GM12878 (cell line): ENCODE measurements around the gene ERN2. TPM values are rescaled to one million over a fixed set of nuclear protein-coding genes. Genes with fewer than 3 reads are reported as not detected.

ENCODE experiments used
- ATAC-seq: fragments of 200-7000 bp; cut with Tn5 transposase; 3 replicates; pipeline ENCODE4 v1.9.1; 2020; ENCODE audit warnings: mild to moderate bottlenecking, moderate library complexity
- BruUV-seq: library from RNA; stranded (reverse); fragments of 400-500 nt; replicated peaks from 2 replicates; lab custom pipeline; 2021; lab: Mats Ljungman, UMichigan
- CTCF ChIA-PET: fragments of 300-600 bp; sonication (Branson Sonifier 250); formaldehyde crosslinking; extraction: SDS; loops from one replicate; lab custom pipeline; 2021; ENCODE audit warnings: inconsistent platforms; lab: Yijun Ruan, JAX
- POLR2A ChIA-PET: fragments of 350-600 bp; formaldehyde crosslinking; extraction: SDS; loops from one replicate; lab custom pipeline; 2021; ENCODE audit warnings: inconsistent platforms; lab: Charles Lee
- RAD21 ChIA-PET: fragments of 300-600 bp; sonication (Branson Sonifier 250); formaldehyde crosslinking; loops from one replicate; lab custom pipeline; 2023; ENCODE audit warnings: antibody characterized with exemption; ENCODE audit not compliant: unreplicated experiment; lab: Charles Lee
- SMC1A ChIA-PET: fragments of 300-600 bp; sonication (Branson Sonifier 250); formaldehyde crosslinking; loops from one replicate; lab custom pipeline; 2023; ENCODE audit not compliant: unreplicated experiment, uncharacterized antibody; lab: Charles Lee
- DNase-seq: peaks from one replicate; pipeline ENCODE4 v3.0.0-alpha.2; 2011; ENCODE audit warnings: low read depth, low spot score
- FAIRE-seq: peaks from 3 replicates; lab custom pipeline; 2011; peaks lifted over from hg19 to GRCh38; lab: Jason Lieb, UNC
- H2AFZ ChIP-seq: 2 replicates; pipeline ENCODE4 v1.6.0; 2011; ENCODE audit warnings: low read depth, low read length, control low read depth; ENCODE audit not compliant: control insufficient read depth
- H3K27ac ChIP-seq: 2 replicates; pipeline ENCODE4 v1.5.1; 2011; ENCODE audit warnings: control low read depth; ENCODE audit not compliant: control insufficient read depth, insufficient read depth
- H3K27me3 ChIP-seq, 2 experiments: replicated peaks in 1 of 2; 2 replicates each; pipeline versions ENCODE4 v1.6.0 to v1.6.1; 2011; ENCODE audit warnings: low read length in 1 of 2; ENCODE audit not compliant: control insufficient read depth in 2 of 2, insufficient read depth in 2 of 2
- H3K36me3 ChIP-seq, 2 experiments: 2 replicates each; pipeline ENCODE4 v1.5.1; 2011; ENCODE audit warnings: low read length in 1 of 2; ENCODE audit not compliant: control insufficient read depth in 2 of 2, insufficient read depth in 2 of 2
- H3K4me1 ChIP-seq: 2 replicates; pipeline ENCODE4 v1.6.1; 2011; ENCODE audit warnings: mild to moderate bottlenecking, low read length, moderate library complexity, mixed read lengths; ENCODE audit not compliant: control insufficient read depth, insufficient read depth
- H3K4me2 ChIP-seq: 2 replicates; pipeline ENCODE4 v1.6.0; 2011; ENCODE audit warnings: control low read depth; ENCODE audit not compliant: control insufficient read depth, insufficient read depth
- H3K4me3 ChIP-seq: fragments of 200-600 bp; sonication (generic); 2 replicates; pipeline ENCODE4 v1.5.1; 2016
- H3K79me2 ChIP-seq: 2 replicates; pipeline ENCODE4 v1.6.0; 2011; ENCODE audit warnings: low read length; ENCODE audit not compliant: control insufficient read depth, insufficient read depth
- H3K9ac ChIP-seq: 2 replicates; pipeline ENCODE4 v1.8.0; 2011; ENCODE audit warnings: low read length, control low read depth, mixed read lengths; ENCODE audit not compliant: control insufficient read depth, insufficient read depth
- H3K9me3 ChIP-seq: replicated peaks from 3 replicates; pipeline ENCODE4 v1.5.1; 2011; ENCODE audit warnings: mild to moderate bottlenecking, low read length; ENCODE audit not compliant: control insufficient read depth, insufficient read depth
- H4K20me1 ChIP-seq: 2 replicates; pipeline ENCODE4 v1.6.0; 2011; ENCODE audit not compliant: control insufficient read depth, insufficient read depth
- MTA2 ChIP-seq: fragments of 450-650 bp; IDR thresholded peaks from 2 replicates; pipeline ENCODE4 v1.6.1; 2016; ENCODE audit warnings: low read depth, mild to moderate bottlenecking, moderate library complexity
- WGBS: methylation state at CpG from one replicate; pipeline ENCODE4 v1.1.6; 2016; ENCODE audit warnings: low lambda C conversion rate; ENCODE audit not compliant: insufficient replicate concordance, insufficient coverage; ENCODE audit errors: missing lambda C conversion rate; 5-methylcytosine and 5-hydroxymethylcytosine counted together
- in situ Hi-C: fragments of 300-500 bp; cut with MboI; formaldehyde crosslinking; loops from 9 replicates; pipeline ENCODE4 v1.14.3; 2018; ENCODE audit warnings: mixed read lengths
- intact Hi-C: fragments of 100-400 bp; cut with micrococcal nuclease; formaldehyde crosslinking; loops from one replicate; pipeline ENCODE4 v1.14.2; 2022; ENCODE audit not compliant: unreplicated experiment
- polyA plus RNA-seq, 11 experiments: library from polyadenylated mRNA; depleted of rRNA in 4 of 11; unstranded in 6 of 11; stranded (reverse) in 5 of 11; fragments of >200 nt; fragmentation: Nextera tagmentation in 4 of 11; fragmentation: Illumina TruSeq in 1 of 11; extraction: Ambion mirVana in 4 of 11; extraction: Trizol in 1 of 11; gene quantifications; 1 replicate in 1 of 11; 2 replicates in 10 of 11; pipeline versions ENCODE4 v1.2.1 to v1.2.3, GENCODE V29; 2011 to 2016; ENCODE audit warnings: inconsistent platforms in 2 of 11, missing spikeins in 2 of 11, low read depth in 1 of 11
- total RNA-seq, 4 experiments: library from RNA; depleted of rRNA in 3 of 4; stranded (reverse); fragments of >200 nt in 3 of 4; fragmentation: Illumina TruSeq in 1 of 4; extraction: Trizol in 1 of 4; gene quantifications; 2 replicates each; pipeline versions ENCODE4 v1.2.1 to v1.2.3, GENCODE V29; 2013 to 2021
- TF ChIP-seq, protein P1 (sequence below): fragments of 450-650 bp; IDR thresholded peaks from 2 replicates; pipeline ENCODE4 v1.6.1; 2016; ENCODE audit warnings: mild to moderate bottlenecking
- TF ChIP-seq, protein P2 (sequence below): fragments of 450-650 bp; conservative IDR thresholded peaks from 2 replicates; pipeline ENCODE4 v1.6.1; 2017; ENCODE audit warnings: mild to moderate bottlenecking, moderate library complexity

The ERN2 gene
- total and polyA plus RNA-seq, 10 of the 15 experiments (the other 5 are each of a cell fraction or from before 2014, with no cell fraction given), result 0.06 to 0.95 (median 0.36) TPM; not detected in 5

DNA sequence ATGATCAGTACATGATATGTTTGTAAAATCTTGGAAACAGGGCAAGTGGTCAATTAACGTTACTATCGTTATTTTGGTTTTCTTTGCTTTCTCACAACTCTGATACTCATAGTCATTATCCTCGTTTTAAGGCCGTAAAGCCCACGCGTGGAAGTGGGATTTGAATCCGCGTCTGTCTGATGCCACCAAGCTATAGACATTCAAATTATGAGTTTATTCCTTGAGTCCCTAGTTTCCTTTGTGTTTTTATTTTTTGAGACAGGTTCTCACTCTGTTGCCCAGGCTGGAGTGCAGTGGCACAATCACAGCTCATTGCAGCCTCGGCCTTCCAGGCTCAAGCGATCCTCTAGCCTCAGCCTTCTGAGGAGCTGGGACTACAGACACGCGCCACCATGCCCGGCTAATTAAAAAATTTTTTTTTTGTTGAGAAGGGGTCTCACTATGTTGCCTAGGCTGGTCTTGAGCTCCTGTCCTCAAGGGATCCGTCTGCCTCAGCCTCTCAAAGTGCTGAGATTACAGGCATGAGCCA is 70.7 kb downstream of the ERN2 start:
- ChIA-PET CTCF (interaction anchor here (0.8 to 1.5 kb wide), 5 partner anchors 21 to 373 kb away, joined by 3 to 5 read pairs (median 3); partner anchors contain the start of gene NDUFAB1), POLR2A (interaction anchor here (0.7 to 1.3 kb wide), 4 partner anchors 9 to 33 kb away, joined by 3 to 4 read pairs (median 4); no protein-coding TSS in a partner anchor)
- BruUV-seq, result no TSS peak
- FAIRE-seq (no peak), DNase-seq (no peak)
- H3K36me3 ChIP-seq, result peaks cover 0 to 19% of the 10 kb centered on the region in 2 experiments; a peak in 2 of 4 replicates
- TF ChIP-seq, protein P1, sequence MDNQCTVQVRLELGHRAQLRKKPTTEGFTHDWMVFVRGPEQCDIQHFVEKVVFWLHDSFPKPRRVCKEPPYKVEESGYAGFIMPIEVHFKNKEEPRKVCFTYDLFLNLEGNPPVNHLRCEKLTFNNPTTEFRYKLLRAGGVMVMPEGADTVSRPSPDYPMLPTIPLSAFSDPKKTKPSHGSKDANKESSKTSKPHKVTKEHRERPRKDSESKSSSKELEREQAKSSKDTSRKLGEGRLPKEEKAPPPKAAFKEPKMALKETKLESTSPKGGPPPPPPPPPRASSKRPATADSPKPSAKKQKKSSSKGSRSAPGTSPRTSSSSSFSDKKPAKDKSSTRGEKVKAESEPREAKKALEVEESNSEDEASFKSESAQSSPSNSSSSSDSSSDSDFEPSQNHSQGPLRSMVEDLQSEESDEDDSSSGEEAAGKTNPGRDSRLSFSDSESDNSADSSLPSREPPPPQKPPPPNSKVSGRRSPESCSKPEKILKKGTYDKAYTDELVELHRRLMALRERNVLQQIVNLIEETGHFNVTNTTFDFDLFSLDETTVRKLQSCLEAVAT, result peak; percentile 86
- TF ChIP-seq, protein P2, sequence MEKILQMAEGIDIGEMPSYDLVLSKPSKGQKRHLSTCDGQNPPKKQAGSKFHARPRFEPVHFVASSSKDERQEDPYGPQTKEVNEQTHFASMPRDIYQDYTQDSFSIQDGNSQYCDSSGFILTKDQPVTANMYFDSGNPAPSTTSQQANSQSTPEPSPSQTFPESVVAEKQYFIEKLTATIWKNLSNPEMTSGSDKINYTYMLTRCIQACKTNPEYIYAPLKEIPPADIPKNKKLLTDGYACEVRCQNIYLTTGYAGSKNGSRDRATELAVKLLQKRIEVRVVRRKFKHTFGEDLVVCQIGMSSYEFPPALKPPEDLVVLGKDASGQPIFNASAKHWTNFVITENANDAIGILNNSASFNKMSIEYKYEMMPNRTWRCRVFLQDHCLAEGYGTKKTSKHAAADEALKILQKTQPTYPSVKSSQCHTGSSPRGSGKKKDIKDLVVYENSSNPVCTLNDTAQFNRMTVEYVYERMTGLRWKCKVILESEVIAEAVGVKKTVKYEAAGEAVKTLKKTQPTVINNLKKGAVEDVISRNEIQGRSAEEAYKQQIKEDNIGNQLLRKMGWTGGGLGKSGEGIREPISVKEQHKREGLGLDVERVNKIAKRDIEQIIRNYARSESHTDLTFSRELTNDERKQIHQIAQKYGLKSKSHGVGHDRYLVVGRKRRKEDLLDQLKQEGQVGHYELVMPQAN, result no peak
- no peak for TF ChIP-seq MTA2
- TF ChIP-seq, all 136 proteins: peak for 1
- H3K4me1 ChIP-seq, result peaks cover 3% of the 10 kb centered on the region; the same call in 1 of the 2 replicates
- no peaks in the 10 kb centered on the region for H3K9me3 ChIP-seq
- H2AFZ ChIP-seq, result no peak overlapping the region
- ChIA-PET SMC1A (interaction anchor here (1.0 to 1.6 kb wide), 5 partner anchors 9 to 555 kb away, joined by 3 to 6 read pairs (median 3); partner anchors contain the start of gene PLK1), RAD21 (interaction anchor here (1.4 to 1.7 kb wide), 2 partner anchors 27 to 36 kb away, joined by 4 to 5 read pairs; partner anchors contain the start of gene PLK1)
- no peak for ATAC-seq
- no peaks in the 10 kb centered on the region for H3K27me3 ChIP-seq
- in situ Hi-C loops (no loop called here), intact Hi-C loops (loop anchor here (5.0 to 10.0 kb wide), 2 partner anchors 35 to 892 kb away; partner anchors contain the start of genes PLK1 and RBBP6)
- peak overlapping the region; percentile 84; the same call in 1 of the 2 replicates for H3K27ac ChIP-seq
- peak overlapping the region; percentile 88 for H3K9ac ChIP-seq
- peaks cover 52% of the 10 kb centered on the region for H3K79me2 ChIP-seq
- WGBS, result 55% methylated on average over 14 of the region's 14 CpGs
- peak overlapping the region; percentile 92 for H3K4me3 ChIP-seq
- H3K4me2 ChIP-seq, result peak overlapping the region; percentile 92
- no peaks in the 10 kb centered on the region for H4K20me1 ChIP-seq
